Osteoblast (primary cell): ENCODE results near the gene TEX52. TPM values are rescaled to one million over a fixed set of nuclear protein-coding genes. Genes with fewer than 3 reads are reported as not detected.
A peak's percentile ranks its signal among the peaks of the same experiment; 100 is the strongest.

Experiments used
- DNase-seq: peaks from one replicate; pipeline ENCODE4 v3.0.0; 2011; ENCODE audit warnings: low spot score, mixed read lengths; ENCODE audit not compliant: insufficient read length; ENCODE audit errors: missing footprints
- H2AFZ ChIP-seq: 2 replicates; pipeline ENCODE4 v1.6.0; 2011; ENCODE audit warnings: mild to moderate bottlenecking, low read length
- H3K27ac ChIP-seq: 2 replicates; pipeline ENCODE4 v1.5.1; 2011; ENCODE audit warnings: mild to moderate bottlenecking, low read depth, low read length, moderate library complexity
- H3K27me3 ChIP-seq: 2 replicates; pipeline ENCODE4 v1.6.0; 2012; ENCODE audit warnings: mild to moderate bottlenecking, control low read depth, inconsistent platforms, low read length, moderate library complexity; ENCODE audit not compliant: insufficient read depth
- H3K36me3 ChIP-seq: 2 replicates; pipeline ENCODE4 v1.5.1; 2011; ENCODE audit warnings: mild to moderate bottlenecking, low read length, control low read depth, moderate library complexity; ENCODE audit not compliant: insufficient read depth
- H3K4me1 ChIP-seq: 2 replicates; pipeline ENCODE4 v1.5.1; 2011; ENCODE audit warnings: mild to moderate bottlenecking, low read length, control low read depth, moderate library complexity; ENCODE audit not compliant: insufficient read depth
- H3K4me2 ChIP-seq: 2 replicates; pipeline ENCODE4 v1.6.0; 2011; ENCODE audit warnings: mild to moderate bottlenecking, low read length; ENCODE audit not compliant: insufficient read depth
- H3K4me3 ChIP-seq: fragments of 200-600 bp; sonication (generic); 3 replicates; pipeline ENCODE4 v1.5.1; 2012; ENCODE audit warnings: mild to moderate bottlenecking, low read length, inconsistent platforms; ENCODE audit not compliant: insufficient read depth
- H3K79me2 ChIP-seq: 2 replicates; pipeline ENCODE4 v1.6.0; 2012; ENCODE audit warnings: mild to moderate bottlenecking, low read length, control low read depth, inconsistent platforms; ENCODE audit not compliant: insufficient read depth
- H3K9me3 ChIP-seq: 2 replicates; pipeline ENCODE4 v1.5.1; 2011; ENCODE audit warnings: low read depth, low read length, control low read depth
- H4K20me1 ChIP-seq: 2 replicates; pipeline ENCODE4 v1.6.0; 2012; ENCODE audit warnings: mild to moderate bottlenecking, low read length, control low read depth; ENCODE audit not compliant: insufficient read depth
- CTCF ChIP-seq: IDR thresholded peaks from 2 replicates; pipeline ENCODE4 v1.5.1; 2011; ENCODE audit warnings: mild to moderate bottlenecking, low read depth, low read length, moderate library complexity; ENCODE audit errors: extremely low read depth
- total RNA-seq: library from RNA; depleted of rRNA; stranded (reverse); fragments of >200 nt; gene quantifications from 2 replicates; pipeline ENCODE4 v1.2.3, GENCODE V29; 2012

Gene TEX52
- total RNA-seq, 1 donor, result not detected

DNA sequence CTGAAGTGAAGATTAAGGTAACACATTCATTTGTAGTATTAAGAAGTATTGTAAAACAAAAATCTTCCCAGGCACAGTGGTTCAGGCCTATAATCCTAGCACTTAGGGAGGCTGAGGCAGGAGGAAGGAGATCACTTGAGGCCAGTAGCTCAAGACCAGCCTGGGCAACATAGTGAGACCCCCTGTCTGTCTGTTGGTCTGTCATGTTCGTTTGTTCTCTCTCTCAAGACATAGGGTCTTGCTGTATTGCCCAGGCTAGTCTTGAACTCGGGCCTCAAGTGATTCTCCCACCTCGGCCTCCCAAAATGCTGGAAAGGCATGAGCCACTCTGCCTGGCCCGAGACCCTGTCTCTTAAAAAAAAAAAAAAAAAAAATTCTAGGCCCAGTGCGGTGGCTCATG lies 40.6 kb upstream of the TEX52 start:
- Histone ChIP-seq H3K9me3 (no peaks in the 10 kb centered on the region), H3K4me3 (no peak overlapping the region), H2AFZ (no peak overlapping the region), H3K27me3 (no peaks in the 10 kb centered on the region), H3K27ac (no peak overlapping the region), H3K4me1 (peaks cover 20% of the 10 kb centered on the region), H3K79me2 (peaks cover 94% of the 10 kb centered on the region), H4K20me1 (peaks cover 41% of the 10 kb centered on the region), H3K4me2 (no peak overlapping the region), H3K36me3 (peaks cover 3% of the 10 kb centered on the region)
- no peak for TF ChIP-seq CTCF
- no peak for DNase-seq

DNA sequence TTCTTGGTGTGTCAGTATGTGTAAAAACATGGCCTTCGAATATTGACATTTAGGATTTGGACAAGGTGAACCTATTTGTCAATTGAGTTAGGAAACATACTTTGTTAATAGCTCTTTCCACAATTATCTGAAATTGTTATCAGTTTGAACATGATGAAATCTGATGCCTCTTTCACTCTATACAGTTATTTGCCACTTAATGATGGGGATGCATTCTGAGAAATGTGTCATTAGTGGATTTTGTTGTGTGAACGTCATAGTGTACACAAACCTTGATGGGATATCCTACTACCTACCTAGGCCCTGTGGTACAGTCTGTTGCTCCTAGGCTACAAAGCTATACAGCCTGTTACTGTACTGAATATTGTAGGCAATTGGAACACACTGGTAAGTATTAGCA lies 38.7 kb upstream of the TEX52 start:
- no peak for DNase-seq
- H3K4me3 ChIP-seq, result no peak overlapping the region
- peaks cover 93% of the 10 kb centered on the region for H3K79me2 ChIP-seq
- no peaks in the 10 kb centered on the region for H3K27me3 ChIP-seq
- peak overlapping the region; percentile 1 for H3K27ac ChIP-seq
- no peaks in the 10 kb centered on the region for H3K9me3 ChIP-seq
- TF ChIP-seq CTCF, result no peak
- H3K4me2 ChIP-seq, result no peak overlapping the region
- H2AFZ ChIP-seq, result no peak overlapping the region
- H3K36me3 ChIP-seq, result peaks cover 3% of the 10 kb centered on the region
- peaks cover 27% of the 10 kb centered on the region for H3K4me1 ChIP-seq
- peaks cover 43% of the 10 kb centered on the region for H4K20me1 ChIP-seq

DNA sequence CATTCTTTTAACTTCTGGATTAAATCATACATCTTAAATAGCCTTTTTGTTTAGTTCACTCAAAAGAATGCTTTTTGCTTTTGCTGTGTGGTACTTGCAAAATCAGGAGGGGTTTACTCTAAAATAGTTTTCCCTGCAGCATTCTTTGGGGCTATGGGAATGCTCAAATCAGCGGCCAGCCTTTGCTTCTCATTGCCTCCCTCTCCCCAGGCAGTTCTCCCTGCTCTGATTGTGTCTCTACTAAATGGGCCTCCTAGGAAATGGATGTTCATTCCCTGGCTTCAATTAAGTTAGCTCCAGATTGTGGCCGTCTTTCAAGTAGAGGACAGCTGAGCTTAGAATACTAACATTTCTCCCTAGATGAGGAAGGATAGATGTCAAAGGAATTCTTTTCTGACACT lies 38.2 kb upstream of the TEX52 start:
- Histone ChIP-seq H3K4me3 (no peak overlapping the region), H4K20me1 (peaks cover 40% of the 10 kb centered on the region), H3K9me3 (no peaks in the 10 kb centered on the region), H3K4me1 (peaks cover 31% of the 10 kb centered on the region), H3K79me2 (peaks cover 88% of the 10 kb centered on the region), H3K4me2 (no peak overlapping the region), H3K36me3 (peaks cover 3% of the 10 kb centered on the region), H3K27ac (no peak overlapping the region), H3K27me3 (no peaks in the 10 kb centered on the region), H2AFZ (no peak overlapping the region)
- no peak for TF ChIP-seq CTCF
- DNase-seq, result peak; percentile 52

DNA sequence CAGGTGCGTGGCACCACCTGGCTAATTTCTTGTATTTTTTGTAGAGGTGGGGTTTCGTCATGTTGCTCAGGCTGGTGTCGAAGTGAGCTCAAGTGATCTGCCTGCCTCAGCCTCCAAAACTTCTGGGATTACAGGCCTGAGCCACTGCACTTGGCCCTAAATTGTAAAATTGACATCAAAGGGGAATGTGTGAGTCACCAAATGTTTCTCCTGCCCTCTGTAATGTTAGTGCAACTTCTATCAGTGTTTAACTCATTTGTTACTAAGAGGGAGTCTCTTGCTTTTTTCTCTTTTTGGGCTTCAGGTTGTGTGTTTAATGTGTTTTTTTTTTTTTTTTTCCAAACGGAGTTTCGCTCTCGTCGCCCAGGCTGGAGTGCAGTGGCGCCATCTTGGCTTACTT lies 36.2 kb upstream of the TEX52 start:
- Histone ChIP-seq H3K4me3 (no peak overlapping the region), H3K27ac (peak overlapping the region; percentile 51), H3K4me1 (peaks cover 33% of the 10 kb centered on the region), H3K36me3 (peaks cover 17% of the 10 kb centered on the region), H3K9me3 (no peaks in the 10 kb centered on the region), H4K20me1 (peaks cover 31% of the 10 kb centered on the region), H2AFZ (no peak overlapping the region), H3K4me2 (peak overlapping the region; percentile 25), H3K79me2 (peaks cover 71% of the 10 kb centered on the region), H3K27me3 (no peaks in the 10 kb centered on the region)
- peak; percentile 68 for DNase-seq
- TF ChIP-seq CTCF, result no peak
